Astrocyte (in vitro differentiated cells and primary cell): ENCODE results near the gene ETS1.

Experiments used
- EZH2 ChIP-seq: IDR thresholded peaks from 2 replicates; pipeline ENCODE4 v1.6.1; 2012; ENCODE audit warnings: mild to moderate bottlenecking, low read length, inconsistent platforms; ENCODE audit not compliant: insufficient read depth
- TF ChIP-seq, protein P1 (sequence below): IDR thresholded peaks from 2 replicates; pipeline ENCODE4 v1.5.1; 2011; ENCODE audit warnings: low read depth, mild to moderate bottlenecking, inconsistent platforms, low read length, moderate library complexity; ENCODE audit not compliant: insufficient read depth

DNA sequence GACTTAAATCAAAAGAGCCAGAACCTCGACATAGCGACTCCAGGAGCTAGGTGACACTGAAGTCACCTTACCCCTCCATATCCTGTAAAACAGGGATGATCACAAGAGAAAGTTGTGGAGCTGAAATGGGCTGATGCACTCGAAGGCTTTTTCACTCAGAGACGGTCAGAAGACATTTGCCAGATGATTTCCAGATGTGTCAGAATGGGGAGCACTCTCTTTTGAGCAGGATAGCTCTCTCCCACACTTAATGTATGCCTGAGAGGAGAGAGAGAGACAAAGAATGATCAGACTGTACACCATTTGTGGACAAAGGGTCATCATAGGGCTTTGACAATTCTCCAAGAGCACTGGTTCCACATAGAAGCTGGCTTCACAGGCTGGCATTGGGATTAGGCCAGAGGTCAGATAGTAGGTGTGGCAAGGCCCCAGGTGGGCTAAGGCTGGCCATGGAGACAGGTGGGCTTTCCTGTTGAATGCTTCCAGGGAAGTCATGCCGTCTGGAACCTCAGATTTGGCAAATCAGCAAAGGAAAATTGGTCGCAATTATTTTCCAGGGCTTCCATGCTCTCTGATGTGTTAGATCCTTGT lies 42.3 kb upstream of the ETS1 start:
- TF ChIP-seq, protein P1, sequence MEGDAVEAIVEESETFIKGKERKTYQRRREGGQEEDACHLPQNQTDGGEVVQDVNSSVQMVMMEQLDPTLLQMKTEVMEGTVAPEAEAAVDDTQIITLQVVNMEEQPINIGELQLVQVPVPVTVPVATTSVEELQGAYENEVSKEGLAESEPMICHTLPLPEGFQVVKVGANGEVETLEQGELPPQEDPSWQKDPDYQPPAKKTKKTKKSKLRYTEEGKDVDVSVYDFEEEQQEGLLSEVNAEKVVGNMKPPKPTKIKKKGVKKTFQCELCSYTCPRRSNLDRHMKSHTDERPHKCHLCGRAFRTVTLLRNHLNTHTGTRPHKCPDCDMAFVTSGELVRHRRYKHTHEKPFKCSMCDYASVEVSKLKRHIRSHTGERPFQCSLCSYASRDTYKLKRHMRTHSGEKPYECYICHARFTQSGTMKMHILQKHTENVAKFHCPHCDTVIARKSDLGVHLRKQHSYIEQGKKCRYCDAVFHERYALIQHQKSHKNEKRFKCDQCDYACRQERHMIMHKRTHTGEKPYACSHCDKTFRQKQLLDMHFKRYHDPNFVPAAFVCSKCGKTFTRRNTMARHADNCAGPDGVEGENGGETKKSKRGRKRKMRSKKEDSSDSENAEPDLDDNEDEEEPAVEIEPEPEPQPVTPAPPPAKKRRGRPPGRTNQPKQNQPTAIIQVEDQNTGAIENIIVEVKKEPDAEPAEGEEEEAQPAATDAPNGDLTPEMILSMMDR = no peak
- no peak for TF ChIP-seq EZH2
